Forelimb muscle (tissue), 1 donor: ENCODE measurements around the gene UBASH3A. TPM values are rescaled to one million over a fixed set of nuclear protein-coding genes. Genes with fewer than 3 reads are reported as not detected.

Experiments used
- DNase-seq: peaks from one replicate; pipeline ENCODE4 v3.0.0-alpha.2; 2013; ENCODE audit warnings: low read depth
- polyA plus RNA-seq: library from polyadenylated mRNA; unstranded; fragments of 120-200 nt; gene quantifications from one replicate; pipeline ENCODE4 v1.2.1, GENCODE V29; 2013; ENCODE audit not compliant: insufficient read length

UBASH3A gene
- polyA plus RNA-seq, 1 donor, result 0.11 TPM

- no peak for DNase-seq
Measured at GRCh38 chr21:42489006-42489563, 85.4 kb downstream of the UBASH3A start.

- DNase-seq, result no peak
Measured at GRCh38 chr21:42489991-42490390, 86.3 kb downstream of the UBASH3A start.

GRCh38 chr21:42490720-42491119, 87.0 kb downstream of the UBASH3A start:
- no peak for DNase-seq

GRCh38 chr21:42491328-42491727, 87.6 kb downstream of the UBASH3A start:
- no peak for DNase-seq

- DNase-seq, result no peak
Measured at GRCh38 chr21:42492201-42492600, 88.5 kb downstream of the UBASH3A start.

- no peak for DNase-seq
Measured at GRCh38 chr21:42493109-42494060, 89.7 kb downstream of the UBASH3A start.

- no peak for DNase-seq
Measured at GRCh38 chr21:42495027-42495426, 91.3 kb downstream of the UBASH3A start.

GRCh38 chr21:42495765-42496119, 92.0 kb downstream of the UBASH3A start:
- no peak for DNase-seq

GRCh38 chr21:42496120-42496838, 92.6 kb downstream of the UBASH3A start, which contains the start of gene RSPH1:
Gene RSPH1 (minus strand): TSS chr21:42496224. CDS start chr21:42496186, 38 bp downstream.
- DNase-seq, result peak; percentile 95

GRCh38 chr21:42496839-42497202, 93.1 kb downstream of the UBASH3A start:
- DNase-seq, result no peak

Other genes with a start within 250 kb of the UBASH3A start
- gene ABCG1, start 184.8 kb upstream of the UBASH3A start, polyA plus RNA-seq, result 6.7 TPM
- 1.7 TPM for gene TFF3, start 88.5 kb upstream of the UBASH3A start, polyA plus RNA-seq
- not detected for gene TFF2, start 52.9 kb upstream of the UBASH3A start, polyA plus RNA-seq
- not detected for gene TFF1, start 37.4 kb upstream of the UBASH3A start, polyA plus RNA-seq
- gene TMPRSS3, start 7.8 kb upstream of the UBASH3A start, polyA plus RNA-seq, result not detected
- gene RSPH1, start 92.3 kb downstream of the UBASH3A start, polyA plus RNA-seq, result 0.20 TPM
- gene SLC37A1, start 110.0 kb downstream of the UBASH3A start, polyA plus RNA-seq, result 2.7 TPM
- 7.8 TPM for gene PDE9A, start 249.7 kb downstream of the UBASH3A start, polyA plus RNA-seq